ENCODE data around the gene IQCE.
"Not testable (repeated sequence)": the region's sequence is repeated elsewhere in the genome, so short reads cannot be mapped to it uniquely, and the experiment has no call there.

The IQCE gene

DNA sequence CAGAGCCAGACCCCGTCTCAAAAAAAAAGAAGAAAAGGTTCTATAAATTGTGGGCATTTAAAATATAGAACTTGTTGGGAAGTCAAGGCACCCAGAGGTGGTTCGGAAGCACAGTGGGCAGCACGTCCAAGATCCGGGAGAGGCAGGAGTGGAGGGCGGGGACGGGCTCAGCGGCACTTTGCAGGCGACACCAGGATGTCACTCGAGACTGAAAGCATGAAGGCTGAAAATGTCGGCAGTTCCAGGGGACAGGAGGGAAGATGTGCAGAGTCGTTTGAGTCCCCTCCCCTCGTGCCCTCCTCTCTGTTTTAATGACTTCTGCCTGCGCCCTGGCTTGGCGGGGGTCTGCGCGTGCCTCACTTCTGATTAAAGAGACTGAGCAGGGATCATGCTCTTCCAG, 30.6 kb downstream of the IQCE start:
- H3K27ac ChIP-seq (ENCODE audit: low read depth, low read length, poor library complexity, severe bottlenecking) = no peak overlapping the region
- H3F3A ChIP-seq (ENCODE audit: insufficient read depth, low read length) = no peaks in the 10 kb centered on the region
- H3K9me3 ChIP-seq (ENCODE audit: low read length) = no peaks in the 10 kb centered on the region
- no peaks in the 10 kb centered on the region for H3K79me2 ChIP-seq (ENCODE audit: insufficient read depth, low read length)
- H3K27me3 ChIP-seq (ENCODE audit: insufficient read depth, low read length) = peaks cover 9% of the 10 kb centered on the region; the same call in 1 of the 2 replicates
- TF ChIP-seq EZH2 (IDR thresholded peaks at IDR 0.05; ENCODE audit: borderline replicate concordance, low read length) = no peak
- TF ChIP-seq CTCF (IDR thresholded peaks at IDR 0.05; ENCODE audit: low read length) = no peak
- H3K4me1 ChIP-seq (ENCODE audit: insufficient read depth, low read length, severe bottlenecking) = no peaks in the 10 kb centered on the region
- no peak overlapping the region for H3K9ac ChIP-seq (ENCODE audit: low read length)
- H3K4me2 ChIP-seq (ENCODE audit: low read length) = no peak overlapping the region
- H3K4me3 ChIP-seq (ENCODE audit: low read depth, low read length, poor library complexity, severe bottlenecking) = no peak overlapping the region
- no peaks in the 10 kb centered on the region for H3K9me2 ChIP-seq (ENCODE audit: low read depth, low read length)
- H2AFZ ChIP-seq (ENCODE audit: low read length) = no peak overlapping the region
- H3K36me3 ChIP-seq (ENCODE audit: insufficient read depth, low read length) = no peaks in the 10 kb centered on the region
- H4K20me1 ChIP-seq (ENCODE audit: insufficient read depth, low read length) = no peaks in the 10 kb centered on the region

GRCh38 chr7:2589941-2590340, 31.2 kb downstream of the IQCE start:
- not testable (repeated sequence) for H3K27ac ChIP-seq (ENCODE audit: low read depth, low read length, poor library complexity, severe bottlenecking); H2AFZ ChIP-seq (ENCODE audit: low read length); H3K9me2 ChIP-seq (ENCODE audit: low read depth, low read length)

GRCh38 chr7:2592375-2592865, 33.6 kb downstream of the IQCE start:
- no peaks in the 10 kb centered on the region for H3K4me1 ChIP-seq (ENCODE audit: insufficient read depth, low read length, severe bottlenecking)
- H3K27ac ChIP-seq (ENCODE audit: low read depth, low read length, poor library complexity, severe bottlenecking) = no peak overlapping the region
- no peak for TF ChIP-seq EZH2 (IDR thresholded peaks at IDR 0.05; ENCODE audit: borderline replicate concordance, low read length)
- no peaks in the 10 kb centered on the region for H3K36me3 ChIP-seq (ENCODE audit: insufficient read depth, low read length)
- no peaks in the 10 kb centered on the region for H4K20me1 ChIP-seq (ENCODE audit: insufficient read depth, low read length)
- no peaks in the 10 kb centered on the region for H3K79me2 ChIP-seq (ENCODE audit: insufficient read depth, low read length)
- H3K9ac ChIP-seq (ENCODE audit: low read length) = no peak overlapping the region
- H3K9me2 ChIP-seq (ENCODE audit: low read depth, low read length) = no peaks in the 10 kb centered on the region
- peaks cover 4% of the 10 kb centered on the region; the same call in 1 of the 2 replicates for H3K27me3 ChIP-seq (ENCODE audit: insufficient read depth, low read length)
- no peaks in the 10 kb centered on the region for H3F3A ChIP-seq (ENCODE audit: insufficient read depth, low read length)
- H2AFZ ChIP-seq (ENCODE audit: low read length) = no peak overlapping the region
- no peak overlapping the region for H3K4me2 ChIP-seq (ENCODE audit: low read length)
- no peaks in the 10 kb centered on the region for H3K9me3 ChIP-seq (ENCODE audit: low read length)
- no peak overlapping the region for H3K4me3 ChIP-seq (ENCODE audit: low read depth, low read length, poor library complexity, severe bottlenecking)

More at GRCh38 chr7:2589941-2590340, 31.2 kb downstream of the IQCE start:
- not testable (repeated sequence) for H3K4me3 ChIP-seq (ENCODE audit: low read depth, low read length, poor library complexity, severe bottlenecking); H4K20me1 ChIP-seq (ENCODE audit: insufficient read depth, low read length); H3K9me3 ChIP-seq (ENCODE audit: low read length); H3K9ac ChIP-seq (ENCODE audit: low read length); H3K4me1 ChIP-seq (ENCODE audit: insufficient read depth, low read length, severe bottlenecking); H3K4me2 ChIP-seq (ENCODE audit: low read length); H3K27me3 ChIP-seq (ENCODE audit: insufficient read depth, low read length); H3F3A ChIP-seq (ENCODE audit: insufficient read depth, low read length); H3K36me3 ChIP-seq (ENCODE audit: insufficient read depth, low read length); H3K79me2 ChIP-seq (ENCODE audit: insufficient read depth, low read length)

DNA sequence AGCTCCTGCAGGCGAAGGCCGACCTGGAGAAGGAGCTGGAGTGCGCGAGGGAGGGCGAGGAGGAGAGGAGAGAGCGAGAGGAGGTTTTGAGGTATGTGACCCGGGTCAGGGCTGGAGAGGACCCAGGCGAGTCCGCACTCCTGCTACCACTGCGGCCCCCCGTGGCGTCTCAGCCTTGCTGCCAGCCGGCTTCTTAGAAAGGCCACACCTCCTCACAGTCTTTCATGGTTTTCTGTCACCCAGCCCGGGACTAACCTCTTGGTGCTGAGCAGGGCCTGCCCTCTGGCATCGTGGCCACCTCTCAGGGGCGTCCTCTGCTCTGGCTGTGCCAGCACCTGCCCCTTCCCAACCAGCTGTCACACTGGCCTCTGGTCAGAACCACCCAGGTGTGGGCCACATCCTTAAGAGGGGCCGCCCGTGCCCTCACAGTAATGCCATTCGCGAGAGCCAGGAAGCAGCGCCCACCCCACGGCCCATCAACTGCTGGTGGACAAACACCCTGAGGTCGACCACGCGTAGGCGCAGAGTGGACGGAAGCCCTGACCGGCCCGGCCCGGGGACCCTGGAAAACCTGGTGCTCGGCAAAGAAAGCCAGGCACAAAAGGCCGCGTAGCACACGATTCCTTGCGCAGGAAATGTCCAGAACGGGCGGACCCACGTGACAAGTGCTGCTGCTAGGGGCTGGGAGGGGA, 34.4 kb downstream of the IQCE start:
- Histone ChIP-seq H3K9ac (ENCODE audit: low read length) (no peak overlapping the region), H3K79me2 (ENCODE audit: insufficient read depth, low read length) (no peaks in the 10 kb centered on the region), H3K27me3 (ENCODE audit: insufficient read depth, low read length) (peaks cover 4% of the 10 kb centered on the region; the same call in 1 of the 2 replicates), H3K4me2 (ENCODE audit: low read length) (no peak overlapping the region), H3K27ac (ENCODE audit: low read depth, low read length, poor library complexity, severe bottlenecking) (no peak overlapping the region), H3K9me2 (ENCODE audit: low read depth, low read length) (no peaks in the 10 kb centered on the region), H3K4me3 (ENCODE audit: low read depth, low read length, poor library complexity, severe bottlenecking) (no peak overlapping the region), H3K9me3 (ENCODE audit: low read length) (no peaks in the 10 kb centered on the region), H3F3A (ENCODE audit: insufficient read depth, low read length) (no peaks in the 10 kb centered on the region), H4K20me1 (ENCODE audit: insufficient read depth, low read length) (no peaks in the 10 kb centered on the region), H2AFZ (ENCODE audit: low read length) (no peak overlapping the region), H3K36me3 (ENCODE audit: insufficient read depth, low read length) (no peaks in the 10 kb centered on the region), H3K4me1 (ENCODE audit: insufficient read depth, low read length, severe bottlenecking) (no peaks in the 10 kb centered on the region)
- TF ChIP-seq EZH2 (IDR thresholded peaks at IDR 0.05; ENCODE audit: borderline replicate concordance, low read length) = no peak
